H9 (cell line): ENCODE data around the gene BTG3. TPM values are rescaled to one million over a fixed set of nuclear protein-coding genes. Genes with fewer than 3 reads are reported as not detected.

Source experiments
- DNase-seq: peaks from one replicate; pipeline ENCODE4 v3.0.0-alpha.2; 2017
- H2AFZ ChIP-seq: one replicate; pipeline ENCODE4 v1.6.1; 2013; ENCODE audit warnings: mild to moderate bottlenecking, low read length, control low read depth, moderate library complexity
- H2AK5ac ChIP-seq: 2 replicates; pipeline ENCODE4 v1.6.1; 2013; ENCODE audit warnings: low read length, control low read depth, mixed read lengths; ENCODE audit not compliant: insufficient read length
- H2BK120ac ChIP-seq: one replicate; pipeline ENCODE4 v1.6.1; 2013; ENCODE audit warnings: low read depth, mild to moderate bottlenecking, low read length, control low read depth, inconsistent platforms; ENCODE audit not compliant: poor library complexity, severe bottlenecking
- H2BK12ac ChIP-seq: 2 replicates; pipeline ENCODE4 v1.6.1; 2013; ENCODE audit warnings: low read length, control low read depth, mixed read lengths, low read depth; ENCODE audit not compliant: insufficient read length
- H2BK15ac ChIP-seq: 2 replicates; pipeline ENCODE4 v1.6.1; 2013; ENCODE audit warnings: low read depth, low read length, control low read depth
- H2BK20ac ChIP-seq: one replicate; pipeline ENCODE4 v1.6.1; 2013; ENCODE audit warnings: low read depth, mild to moderate bottlenecking, low read length, control low read depth, inconsistent platforms; ENCODE audit not compliant: poor library complexity, severe bottlenecking
- H2BK5ac ChIP-seq: 2 replicates; pipeline ENCODE4 v1.6.1; 2013; ENCODE audit warnings: low read length, control low read depth, mixed read lengths; ENCODE audit not compliant: insufficient read length
- H3K14ac ChIP-seq: 2 replicates; pipeline ENCODE4 v1.6.1; 2013; ENCODE audit warnings: low read length, control low read depth; ENCODE audit not compliant: insufficient read depth
- H3K18ac ChIP-seq: 2 replicates; pipeline ENCODE4 v1.6.1; 2013; ENCODE audit warnings: low read depth, mild to moderate bottlenecking, mixed read lengths, low read length, control low read depth; ENCODE audit not compliant: insufficient read length
- H3K23ac ChIP-seq: 2 replicates; pipeline ENCODE4 v1.6.1; 2013; ENCODE audit warnings: low read length, control low read depth, mixed read lengths, low read depth; ENCODE audit not compliant: insufficient read length
- H3K23me2 ChIP-seq: 2 replicates; pipeline ENCODE4 v1.6.1; 2013; ENCODE audit warnings: low read depth, mild to moderate bottlenecking, mixed read lengths, low read length, control low read depth; ENCODE audit not compliant: insufficient read length, poor library complexity, severe bottlenecking
- H3K27ac ChIP-seq: 2 replicates; pipeline ENCODE4 v1.5.1; 2013; ENCODE audit warnings: low read length, control low read depth, mixed read lengths, low read depth; ENCODE audit not compliant: insufficient read length
- H3K27me3 ChIP-seq: 2 replicates; pipeline ENCODE4 v1.6.1; 2013; ENCODE audit warnings: low read length, control low read depth, inconsistent platforms; ENCODE audit not compliant: insufficient read depth
- H3K4ac ChIP-seq: 2 replicates; pipeline ENCODE4 v1.6.1; 2013; ENCODE audit warnings: low read depth, mild to moderate bottlenecking, control low read depth, inconsistent platforms, low read length, moderate library complexity
- H3K4me1 ChIP-seq: 2 replicates; pipeline ENCODE4 v1.6.1; 2013; ENCODE audit warnings: low read length, control low read depth, inconsistent platforms; ENCODE audit not compliant: insufficient read depth
- H3K4me2 ChIP-seq: 2 replicates; pipeline ENCODE4 v1.6.1; 2013; ENCODE audit warnings: low read length, control low read depth, mixed read lengths; ENCODE audit not compliant: insufficient read length, insufficient read depth
- H3K56ac ChIP-seq: 2 replicates; pipeline ENCODE4 v1.6.1; 2013; ENCODE audit warnings: low read depth, mild to moderate bottlenecking, mixed read lengths, low read length, control low read depth; ENCODE audit not compliant: insufficient read length
- H3K79me1 ChIP-seq: 2 replicates; pipeline ENCODE4 v1.6.1; 2013; ENCODE audit warnings: low read depth, mild to moderate bottlenecking, moderate library complexity, low read length, control low read depth, inconsistent platforms; ENCODE audit not compliant: insufficient read depth, poor library complexity, severe bottlenecking
- H3K79me2 ChIP-seq: 2 replicates; pipeline ENCODE4 v1.6.1; 2013; ENCODE audit warnings: low read length, control low read depth, inconsistent platforms; ENCODE audit not compliant: insufficient read depth
- H3K9ac ChIP-seq: 2 replicates; pipeline ENCODE4 v1.6.1; 2013; ENCODE audit warnings: low read length, control low read depth, mixed read lengths; ENCODE audit not compliant: insufficient read length; ENCODE audit errors: extremely low read depth
- H3K9me3 ChIP-seq: one replicate; pipeline ENCODE4 v1.6.1; 2013; ENCODE audit warnings: low read depth, low read length, inconsistent platforms; ENCODE audit not compliant: control insufficient read depth
- H3T11ph ChIP-seq: one replicate; pipeline ENCODE4 v1.6.1; 2013; ENCODE audit warnings: mild to moderate bottlenecking, low read length, control low read depth, inconsistent platforms
- H4K20me1 ChIP-seq: one replicate; pipeline ENCODE4 v1.6.1; 2013; ENCODE audit not compliant: control insufficient read depth, insufficient read length, insufficient read depth
- H4K5ac ChIP-seq: 2 replicates; pipeline ENCODE4 v1.6.1; 2013; ENCODE audit warnings: low read depth, mild to moderate bottlenecking, mixed read lengths, low read length, control low read depth; ENCODE audit not compliant: insufficient read length
- H4K8ac ChIP-seq: replicated peaks from 2 replicates; pipeline ENCODE4 v1.6.1; 2013; ENCODE audit warnings: low read length, control low read depth, mixed read lengths, low read depth; ENCODE audit not compliant: insufficient read length
- H4K91ac ChIP-seq: 2 replicates; pipeline ENCODE4 v1.6.1; 2013; ENCODE audit warnings: low read depth, mild to moderate bottlenecking, moderate library complexity, mixed read lengths, low read length, control low read depth; ENCODE audit not compliant: insufficient read length
- H3K27ac Mint-ChIP-seq, 3 experiments: 2 replicates in 2 of 3; 3 replicates in 1 of 3; pipeline ENCODE4 v1.8.0; 2020 to 2021; ENCODE audit warnings: mixed read lengths in 3 of 3, mild to moderate bottlenecking in 1 of 3, moderate library complexity in 1 of 3
- H3K27me3 Mint-ChIP-seq: 2 replicates; pipeline ENCODE4 v1.8.0; 2021; ENCODE audit warnings: low read depth, mild to moderate bottlenecking, moderate library complexity, mixed read lengths
- H3K36me3 Mint-ChIP-seq, 3 experiments: 2 replicates in 2 of 3; 3 replicates in 1 of 3; pipeline ENCODE4 v1.8.0; 2020 to 2021; ENCODE audit warnings: low read depth in 3 of 3, mixed read lengths in 3 of 3; ENCODE audit not compliant: insufficient read depth in 1 of 3
- H3K4me1 Mint-ChIP-seq, 2 experiments: 2 replicates each; pipeline ENCODE4 v1.8.0; 2020; ENCODE audit warnings: mixed read lengths in 2 of 2
- H3K4me3 Mint-ChIP-seq, 2 experiments: 2 replicates in 1 of 2; 3 replicates in 1 of 2; pipeline ENCODE4 v1.8.0; 2020 to 2021; ENCODE audit warnings: mild to moderate bottlenecking in 2 of 2, mixed read lengths in 2 of 2, moderate library complexity in 1 of 2
- H3K9me3 Mint-ChIP-seq, 2 experiments: 2 replicates in 1 of 2; 3 replicates in 1 of 2; pipeline ENCODE4 v1.8.0; 2020; ENCODE audit warnings: mild to moderate bottlenecking in 2 of 2, mixed read lengths in 2 of 2, moderate library complexity in 1 of 2
- CTCF ChIP-seq: fragments of 200-600 bp; sonication (generic); conservative IDR thresholded peaks from 3 replicates; pipeline ENCODE4 v1.8.0; 2021; ENCODE audit warnings: antibody characterized with exemption, mild to moderate bottlenecking
- WGBS: extraction: QIAGEN DNeasy Blood & Tissue Kit; methylation state at CpG from one replicate; pipeline ENCODE4 v1.1.7; 2013; ENCODE audit warnings: missing lambda C conversion rate, low lambda C conversion rate, mixed read lengths; ENCODE audit not compliant: insufficient read length; ENCODE audit errors: extremely low coverage; 5-methylcytosine and 5-hydroxymethylcytosine counted together
- total RNA-seq: library from RNA; stranded (reverse); gene quantifications from 2 replicates; pipeline ENCODE4 v1.2.1, GENCODE V29; 2021

BTG3 gene
- total RNA-seq, 1 experiment from 2014 or later = 32.2 TPM

DNA sequence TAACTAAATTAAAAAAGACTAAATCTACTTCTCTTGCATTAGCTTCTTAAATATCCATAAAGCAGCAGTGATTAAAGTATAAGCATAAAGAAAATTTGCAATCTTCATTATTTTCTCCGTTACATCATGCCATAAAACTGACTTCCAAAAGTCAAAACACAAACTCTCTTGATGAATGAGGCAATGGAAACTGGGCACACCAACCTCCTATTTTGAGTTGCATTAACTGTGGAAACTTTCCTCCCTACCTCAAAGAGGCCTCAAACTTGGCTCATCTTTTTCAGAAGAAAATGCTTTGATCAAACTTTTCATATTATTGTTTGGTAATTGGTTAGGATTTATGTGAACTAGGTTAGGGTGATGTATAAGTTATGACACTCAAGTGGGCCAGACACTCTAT is 4.1 kb upstream of the BTG3 start:
- no peaks in the 10 kb centered on the region for H3K27me3 ChIP-seq
- no peak overlapping the region for H2BK15ac ChIP-seq
- H3K27ac Mint-ChIP-seq = no peak overlapping the region
- H2AFZ ChIP-seq = no peak overlapping the region
- no peaks in the 10 kb centered on the region for H4K20me1 ChIP-seq
- DNase-seq = no peak
- H3K79me2 ChIP-seq = peaks cover 2% of the 10 kb centered on the region; the same call in 1 of the 2 replicates
- no CpG with 5 or more reads among the region's 1 CpG for WGBS
- no peak overlapping the region for H3K14ac ChIP-seq
- H2BK20ac ChIP-seq = no peak overlapping the region
- no peak overlapping the region for H4K91ac ChIP-seq
- H3K4ac ChIP-seq = no peak overlapping the region
- peaks cover 8% of the 10 kb centered on the region for H3K27me3 Mint-ChIP-seq
- peaks cover 2% of the 10 kb centered on the region for H3K23me2 ChIP-seq
- H3T11ph ChIP-seq = no peak overlapping the region
- H3K56ac ChIP-seq = no peak overlapping the region
- no peaks in the 10 kb centered on the region for H3K9me3 ChIP-seq
- no peak overlapping the region for H3K9ac ChIP-seq
- H3K36me3 Mint-ChIP-seq = no peaks in the 10 kb centered on the region
- H3K23ac ChIP-seq = no peak overlapping the region
- no peak overlapping the region for H2AK5ac ChIP-seq
- no peak overlapping the region for H2BK120ac ChIP-seq
- H3K4me1 ChIP-seq = no peaks in the 10 kb centered on the region
- no peak overlapping the region for H3K18ac ChIP-seq
- no peak overlapping the region for H3K4me3 Mint-ChIP-seq
- 0 out of 4 replicates have a peak, but pooled peaks cover 0 to 2% of the 10 kb centered on the region in 2 experiments for H3K4me1 Mint-ChIP-seq
- no peak overlapping the region for H4K8ac ChIP-seq
- no peak overlapping the region for H2BK5ac ChIP-seq
- no peak for TF ChIP-seq CTCF
- H2BK12ac ChIP-seq = no peak overlapping the region
- no peaks in the 10 kb centered on the region for H3K9me3 Mint-ChIP-seq
- no peaks in the 10 kb centered on the region for H3K79me1 ChIP-seq
- H3K27ac ChIP-seq = no peak overlapping the region
- H3K4me2 ChIP-seq = no peak overlapping the region
- H4K5ac ChIP-seq = no peak overlapping the region
